Coronary artery (tissue), 2 donors: ENCODE results near the gene DNAJC17.

Source experiments
- DNase-seq: peaks from one replicate; pipeline ENCODE4 v3.0.0-alpha.2; 2017; ENCODE audit warnings: low spot score
- H3K27ac ChIP-seq, 2 donors: fragments of 200-600 bp; sonication (generic); one replicate each; pipeline ENCODE4 v1.5.1; 2016 to 2019
- H3K4me3 ChIP-seq: fragments of 200-600 bp; sonication (generic); 2 replicates; pipeline ENCODE4 v1.5.1; 2016; ENCODE audit warnings: mild to moderate bottlenecking, moderate library complexity
- CTCF ChIP-seq: fragments of 200-600 bp; sonication (generic); IDR thresholded peaks from one replicate; pipeline ENCODE4 v1.5.1; 2019; ENCODE audit warnings: antibody characterized with exemption

The DNAJC17 gene

GRCh38 chr15:40807888-40808461, 702 bp upstream of the DNAJC17 start:
- no peak for DNase-seq
- no peak for TF ChIP-seq CTCF
- H3K27ac ChIP-seq: peak overlapping the region; percentile 81 to 94
- H3K4me3 ChIP-seq: peak overlapping the region; percentile 84

- no peak for DNase-seq
- Histone ChIP-seq H3K4me3 (peak overlapping the region; percentile 84), H3K27ac (peak overlapping the region; percentile 81 to 94)
- TF ChIP-seq CTCF: no peak
These were observed 623 bp downstream of the DNAJC17 start for GRCh38 chr15:40806672-40807027.

- Histone ChIP-seq H3K27ac (no peak overlapping the region), H3K4me3 (no peak overlapping the region)
- no peak for TF ChIP-seq CTCF
- DNase-seq: no peak
These were observed 3.6 kb downstream of the DNAJC17 start for GRCh38 chr15:40803688-40804087.

- TF ChIP-seq CTCF: no peak
- no peak for DNase-seq
- Histone ChIP-seq H3K27ac (no peak overlapping the region), H3K4me3 (no peak overlapping the region)
These were observed 4.2 kb downstream of the DNAJC17 start for GRCh38 chr15:40803076-40803475.

GRCh38 chr15:40799523-40799922, 7.8 kb downstream of the DNAJC17 start:
- TF ChIP-seq CTCF: no peak
- no peak for DNase-seq
- H3K27ac ChIP-seq: no peak overlapping the region

GRCh38 chr15:40796512-40796911, 10.8 kb downstream of the DNAJC17 start:
- TF ChIP-seq CTCF: no peak
- Histone ChIP-seq H3K27ac (no peak overlapping the region), H3K4me3 (no peak overlapping the region)
- no peak for DNase-seq

More at GRCh38 chr15:40799523-40799922, 7.8 kb downstream of the DNAJC17 start:
- no peak overlapping the region for H3K4me3 ChIP-seq

GRCh38 chr15:40796041-40796440, 11.2 kb downstream of the DNAJC17 start:
- DNase-seq: no peak
- Histone ChIP-seq H3K4me3 (no peak overlapping the region), H3K27ac (no peak overlapping the region)
- TF ChIP-seq CTCF: no peak
